NCI-H524 (cell line): Measurements from ENCODE around the gene GALNT11.

Experiments used
- DNase-seq, 2 experiments: peaks; one replicate each; lab custom pipeline; 2025; lab: John Stamatoyannopoulos, UW

GALNT11 gene

GRCh38 chr7:152148706-152149105 lies 123.2 kb downstream of the GALNT11 start:
- no peak for DNase-seq

GRCh38 chr7:152149363-152149762 lies 123.9 kb downstream of the GALNT11 start:
- no peak for DNase-seq

- no peak for DNase-seq
Observed at GRCh38 chr7:152152267-152152666, 126.8 kb downstream of the GALNT11 start.

- DNase-seq, result no peak
Observed at GRCh38 chr7:152158801-152159587, 133.5 kb downstream of the GALNT11 start.

- DNase-seq, result no peak
Observed at GRCh38 chr7:152161171-152161570, 135.7 kb downstream of the GALNT11 start.

- DNase-seq, result no peak
Observed at GRCh38 chr7:152162287-152162686, 136.8 kb downstream of the GALNT11 start.
